ENCODE measurements around the gene SMIM9.

SMIM9 gene

GRCh38 chrX:154824638-154825037, 9.8 kb downstream of the SMIM9 start:
- no peaks in the 10 kb centered on the region for H3K27me3 ChIP-seq (ENCODE audit: insufficient read depth, low read length, poor library complexity, severe bottlenecking)
- no peaks in the 10 kb centered on the region for H4K20me1 ChIP-seq (ENCODE audit: insufficient read depth, low read length, poor library complexity, severe bottlenecking)
- H3K4me2 ChIP-seq (ENCODE audit: low read depth, low read length, poor library complexity, severe bottlenecking), result no peak overlapping the region
- no peak for TF ChIP-seq EZH2phosphoT487 (IDR thresholded peaks at IDR 0.05; ENCODE audit: borderline replicate concordance)
- TF ChIP-seq, protein P1, sequence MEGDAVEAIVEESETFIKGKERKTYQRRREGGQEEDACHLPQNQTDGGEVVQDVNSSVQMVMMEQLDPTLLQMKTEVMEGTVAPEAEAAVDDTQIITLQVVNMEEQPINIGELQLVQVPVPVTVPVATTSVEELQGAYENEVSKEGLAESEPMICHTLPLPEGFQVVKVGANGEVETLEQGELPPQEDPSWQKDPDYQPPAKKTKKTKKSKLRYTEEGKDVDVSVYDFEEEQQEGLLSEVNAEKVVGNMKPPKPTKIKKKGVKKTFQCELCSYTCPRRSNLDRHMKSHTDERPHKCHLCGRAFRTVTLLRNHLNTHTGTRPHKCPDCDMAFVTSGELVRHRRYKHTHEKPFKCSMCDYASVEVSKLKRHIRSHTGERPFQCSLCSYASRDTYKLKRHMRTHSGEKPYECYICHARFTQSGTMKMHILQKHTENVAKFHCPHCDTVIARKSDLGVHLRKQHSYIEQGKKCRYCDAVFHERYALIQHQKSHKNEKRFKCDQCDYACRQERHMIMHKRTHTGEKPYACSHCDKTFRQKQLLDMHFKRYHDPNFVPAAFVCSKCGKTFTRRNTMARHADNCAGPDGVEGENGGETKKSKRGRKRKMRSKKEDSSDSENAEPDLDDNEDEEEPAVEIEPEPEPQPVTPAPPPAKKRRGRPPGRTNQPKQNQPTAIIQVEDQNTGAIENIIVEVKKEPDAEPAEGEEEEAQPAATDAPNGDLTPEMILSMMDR (conservative IDR thresholded peaks at IDR 0.05; ENCODE audit: low read length), result no peak
- no peak overlapping the region for H2AFZ ChIP-seq (ENCODE audit: low read length)
- H3K9me2 ChIP-seq (replicated peaks; ENCODE audit: low read depth, low read length), result no peaks in the 10 kb centered on the region
- H3K36me3 ChIP-seq (ENCODE audit: insufficient read depth, low read length), result no peaks in the 10 kb centered on the region
- H3K9me3 ChIP-seq (ENCODE audit: insufficient read depth, low read depth, low read length), result no peaks in the 10 kb centered on the region
- no peaks in the 10 kb centered on the region for H3K79me2 ChIP-seq (ENCODE audit: insufficient read depth, low read length)
- H3K4me3 ChIP-seq (ENCODE audit: low read length, poor library complexity, severe bottlenecking), result no peak overlapping the region
- H3F3A ChIP-seq (ENCODE audit: low read depth), result no peaks in the 10 kb centered on the region
- no peak overlapping the region for H3K9ac ChIP-seq (ENCODE audit: low read depth, low read length, poor library complexity, severe bottlenecking)
- no peaks in the 10 kb centered on the region for H3K4me1 ChIP-seq (ENCODE audit: insufficient read depth, low read length, poor library complexity, severe bottlenecking)

GRCh38 chrX:154822029-154822428, 12.4 kb downstream of the SMIM9 start:
- H3F3A ChIP-seq (ENCODE audit: low read depth), result no peaks in the 10 kb centered on the region
- no peaks in the 10 kb centered on the region for H3K9me2 ChIP-seq (replicated peaks; ENCODE audit: low read depth, low read length)
- H3K27me3 ChIP-seq (ENCODE audit: insufficient read depth, low read length, poor library complexity, severe bottlenecking), result no peaks in the 10 kb centered on the region
- H3K36me3 ChIP-seq (ENCODE audit: insufficient read depth, low read length), result no peaks in the 10 kb centered on the region
- no peak overlapping the region for H3K9ac ChIP-seq (ENCODE audit: low read depth, low read length, poor library complexity, severe bottlenecking)
- H3K79me2 ChIP-seq (ENCODE audit: insufficient read depth, low read length), result no peaks in the 10 kb centered on the region
- H3K4me3 ChIP-seq (ENCODE audit: low read length, poor library complexity, severe bottlenecking), result no peak overlapping the region
- TF ChIP-seq EZH2phosphoT487 (IDR thresholded peaks at IDR 0.05; ENCODE audit: borderline replicate concordance), result no peak
- TF ChIP-seq, protein P1 (conservative IDR thresholded peaks at IDR 0.05; ENCODE audit: low read length), result no peak
- H2AFZ ChIP-seq (ENCODE audit: low read length), result no peak overlapping the region
- no peaks in the 10 kb centered on the region for H4K20me1 ChIP-seq (ENCODE audit: insufficient read depth, low read length, poor library complexity, severe bottlenecking)
- no peaks in the 10 kb centered on the region for H3K4me1 ChIP-seq (ENCODE audit: insufficient read depth, low read length, poor library complexity, severe bottlenecking)
- no peaks in the 10 kb centered on the region for H3K9me3 ChIP-seq (ENCODE audit: insufficient read depth, low read depth, low read length)
- H3K4me2 ChIP-seq (ENCODE audit: low read depth, low read length, poor library complexity, severe bottlenecking), result no peak overlapping the region

- Histone ChIP-seq H3K4me2 (ENCODE audit: low read depth, low read length, poor library complexity, severe bottlenecking) (no peak overlapping the region), H3K4me3 (ENCODE audit: low read length, poor library complexity, severe bottlenecking) (no peak overlapping the region), H2AFZ (ENCODE audit: low read length) (no peak overlapping the region), H3K4me1 (ENCODE audit: insufficient read depth, low read length, poor library complexity, severe bottlenecking) (no peaks in the 10 kb centered on the region), H3K9me2 (replicated peaks; ENCODE audit: low read depth, low read length) (no peaks in the 10 kb centered on the region), H4K20me1 (ENCODE audit: insufficient read depth, low read length, poor library complexity, severe bottlenecking) (no peaks in the 10 kb centered on the region), H3F3A (ENCODE audit: low read depth) (no peaks in the 10 kb centered on the region), H3K9ac (ENCODE audit: low read depth, low read length, poor library complexity, severe bottlenecking) (no peak overlapping the region), H3K36me3 (ENCODE audit: insufficient read depth, low read length) (no peaks in the 10 kb centered on the region), H3K9me3 (ENCODE audit: insufficient read depth, low read depth, low read length) (no peaks in the 10 kb centered on the region), H3K79me2 (ENCODE audit: insufficient read depth, low read length) (no peaks in the 10 kb centered on the region), H3K27me3 (ENCODE audit: insufficient read depth, low read length, poor library complexity, severe bottlenecking) (no peaks in the 10 kb centered on the region)
- no peak for TF ChIP-seq EZH2phosphoT487 (IDR thresholded peaks at IDR 0.05; ENCODE audit: borderline replicate concordance)
- TF ChIP-seq, protein P1 (conservative IDR thresholded peaks at IDR 0.05; ENCODE audit: low read length), result no peak
Measured at GRCh38 chrX:154821523-154821922, 12.9 kb downstream of the SMIM9 start.
